GM12873 (cell line): ENCODE results near the gene GPR6.

Experiments used
- CTCF ChIP-seq: IDR thresholded peaks from 2 replicates; pipeline ENCODE4 v1.5.1; 2012; ENCODE audit warnings: low read depth, mild to moderate bottlenecking, moderate library complexity, low read length, control low read depth; ENCODE audit not compliant: insufficient read depth; ENCODE audit errors: missing control alignments

GPR6 gene, protein sequence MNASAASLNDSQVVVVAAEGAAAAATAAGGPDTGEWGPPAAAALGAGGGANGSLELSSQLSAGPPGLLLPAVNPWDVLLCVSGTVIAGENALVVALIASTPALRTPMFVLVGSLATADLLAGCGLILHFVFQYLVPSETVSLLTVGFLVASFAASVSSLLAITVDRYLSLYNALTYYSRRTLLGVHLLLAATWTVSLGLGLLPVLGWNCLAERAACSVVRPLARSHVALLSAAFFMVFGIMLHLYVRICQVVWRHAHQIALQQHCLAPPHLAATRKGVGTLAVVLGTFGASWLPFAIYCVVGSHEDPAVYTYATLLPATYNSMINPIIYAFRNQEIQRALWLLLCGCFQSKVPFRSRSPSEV

DNA sequence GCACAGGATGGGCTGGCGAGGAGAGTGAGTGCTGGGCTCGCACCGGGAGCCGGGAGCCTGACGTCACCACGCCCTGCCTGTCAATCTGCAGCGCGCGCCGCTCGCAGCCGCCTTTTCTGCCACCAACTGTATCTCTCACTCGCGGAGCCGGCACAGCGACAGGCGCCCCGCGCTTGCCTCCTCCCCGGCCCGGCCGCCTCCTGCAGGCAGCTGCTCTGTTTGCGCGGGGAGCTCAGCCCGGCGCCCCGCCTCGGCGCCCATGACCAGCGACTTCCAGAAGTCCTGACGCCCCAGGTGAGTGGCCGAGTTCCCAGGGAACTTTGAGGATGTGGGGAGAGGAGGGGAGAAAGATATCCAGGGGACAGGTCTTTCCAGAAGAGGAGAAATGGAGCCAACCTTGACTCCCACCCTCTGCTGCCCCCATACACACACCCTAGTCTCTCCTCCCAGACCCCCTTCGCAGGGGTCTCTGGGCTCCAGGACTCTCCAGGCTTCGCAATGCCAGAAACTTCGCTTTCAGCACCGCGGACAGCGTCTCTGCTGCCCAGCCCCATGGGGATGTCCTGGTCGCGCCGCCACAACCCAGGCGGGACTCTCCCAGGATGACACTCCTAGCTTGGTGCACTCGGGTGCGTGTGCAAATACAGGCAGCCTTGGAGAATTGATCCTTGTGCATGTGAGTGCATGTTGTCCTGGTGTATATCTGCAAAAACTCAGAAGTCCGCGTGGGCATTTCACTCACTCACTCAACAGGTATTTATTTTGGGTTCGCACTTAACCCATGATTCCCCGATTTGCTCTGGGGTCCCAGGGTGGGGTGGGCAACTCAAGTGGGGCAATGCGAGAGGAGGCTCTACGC lies at the start of gene GPR6:
Gene GPR6 (plus strand): TSS at position 138 of the 859 bp plus-strand sequence. CDS start 802 bp downstream, outside the sequence.
- no peak for TF ChIP-seq CTCF

GRCh38 chr6:109934293-109934692 lies 43.8 kb upstream of the GPR6 start:
- TF ChIP-seq CTCF: no peak

GRCh38 chr6:109939654-109940053 lies 38.5 kb upstream of the GPR6 start:
- no peak for TF ChIP-seq CTCF

- no peak for TF ChIP-seq CTCF
These were observed 33.7 kb upstream of the GPR6 start for GRCh38 chr6:109944448-109944847.

GRCh38 chr6:109945091-109945490 lies 33.0 kb upstream of the GPR6 start:
- TF ChIP-seq CTCF: no peak

GRCh38 chr6:109946979-109947378 lies 31.1 kb upstream of the GPR6 start:
- no peak for TF ChIP-seq CTCF
